HEK293 (cell line): Measurements from ENCODE around the gene ZNF668.
A peak's percentile ranks its signal among the peaks of the same experiment; 100 is the strongest.

Source experiments
- CTCF ChIA-PET: fragments of 350-600 bp; formaldehyde crosslinking; extraction: SDS; loops from one replicate; lab custom pipeline; 2021; ENCODE audit warnings: antibody characterized with exemption; lab: Yijun Ruan, JAX
- POLR2A ChIA-PET: fragments of 300-600 bp; formaldehyde crosslinking; extraction: SDS; loops from one replicate; lab custom pipeline; 2020; ENCODE audit warnings: antibody characterized with exemption, inconsistent platforms; lab: Yijun Ruan, JAX
- H3K27ac ChIP-seq: fragments of 200-500 bp; sonication (Bioruptor generic); 2 replicates; pipeline ENCODE4 v1.5.1; 2014; ENCODE audit warnings: low read depth, low read length, control low read depth, inconsistent platforms; ENCODE audit errors: extremely low read depth
- H3K36me3 ChIP-seq, 2 experiments: fragments of 200-500 bp in 1 of 2; sonication (Bioruptor generic) in 1 of 2; 1 replicate in 1 of 2; 2 replicates in 1 of 2; pipeline ENCODE4 v1.5.1; 2014 to 2017; ENCODE audit warnings: inconsistent platforms in 2 of 2, low read length in 2 of 2; ENCODE audit not compliant: control insufficient read depth in 2 of 2, insufficient read depth in 1 of 2
- H3K4me1 ChIP-seq: fragments of 200-500 bp; sonication (Bioruptor generic); 2 replicates; pipeline ENCODE4 v1.5.1; 2014; ENCODE audit warnings: mild to moderate bottlenecking, low read length, inconsistent platforms; ENCODE audit not compliant: control insufficient read depth, insufficient read depth
- H3K4me3 ChIP-seq: 2 replicates; pipeline ENCODE4 v1.5.1; 2011; ENCODE audit warnings: low read depth, mild to moderate bottlenecking, control low read depth, low read length, moderate library complexity
- H3K9me3 ChIP-seq: fragments of 200-500 bp; sonication (Bioruptor generic); 2 replicates; pipeline ENCODE4 v1.5.1; 2014; ENCODE audit warnings: low read depth, low read length, inconsistent platforms; ENCODE audit not compliant: control insufficient read depth, insufficient read depth
- ELK4 ChIP-seq: IDR thresholded peaks from 2 replicates; pipeline ENCODE4 v1.6.1; 2011; ENCODE audit warnings: mild to moderate bottlenecking, low read depth, low read length, borderline replicate concordance
- GLI2 ChIP-seq: fragments of 450-650 bp; formaldehyde crosslinking; IDR thresholded peaks from 2 replicates; pipeline ENCODE4; 2017; ENCODE audit warnings: missing biosample characterization, missing genetic modification characterization, low read depth, borderline replicate concordance
- IKZF3 ChIP-seq: fragments of 450-650 bp; IDR thresholded peaks from 2 replicates; pipeline ENCODE4 v1.5.0; 2018; ENCODE audit warnings: missing biosample characterization, mild to moderate bottlenecking, missing genetic modification characterization, moderate library complexity
- PRDM10 ChIP-seq: fragments of 450-650 bp; formaldehyde crosslinking; IDR thresholded peaks from 2 replicates; pipeline ENCODE4 v1.5.1; 2016; ENCODE audit warnings: missing biosample characterization, missing genetic modification characterization
- ZBTB11 ChIP-seq: fragments of 450-650 bp; formaldehyde crosslinking; conservative IDR thresholded peaks from 2 replicates; pipeline ENCODE4 v1.5.1; 2016; ENCODE audit warnings: low read depth, missing biosample characterization, missing genetic modification characterization
- ZBTB17 ChIP-seq: fragments of 450-650 bp; formaldehyde crosslinking; IDR thresholded peaks from 2 replicates; pipeline ENCODE4 v1.5.1; 2016; ENCODE audit warnings: missing biosample characterization, missing genetic modification characterization
- ZBTB26 ChIP-seq: fragments of 450-650 bp; formaldehyde crosslinking; optimal IDR thresholded peaks from 2 replicates; pipeline ENCODE3; 2016; ENCODE audit warnings: missing biosample characterization, mild to moderate bottlenecking, missing genetic modification characterization
- ZBTB48 ChIP-seq: fragments of 450-650 bp; formaldehyde crosslinking; IDR thresholded peaks from 2 replicates; pipeline ENCODE4 v1.5.1; 2016; ENCODE audit warnings: missing biosample characterization, missing genetic modification characterization
- ZBTB49 ChIP-seq: fragments of 450-650 bp; formaldehyde crosslinking; IDR thresholded peaks from 2 replicates; pipeline ENCODE4 v1.5.1; 2016; ENCODE audit warnings: missing biosample characterization, missing genetic modification characterization, low read depth
- ZNF10 ChIP-seq: fragments of 450-650 bp; formaldehyde crosslinking; IDR thresholded peaks from 2 replicates; pipeline ENCODE4 v1.5.1; 2017; ENCODE audit warnings: missing biosample characterization, missing genetic modification characterization
- ZNF18 ChIP-seq: fragments of 450-650 bp; formaldehyde crosslinking; IDR thresholded peaks from 2 replicates; pipeline ENCODE4 v1.5.1; 2016; ENCODE audit warnings: missing biosample characterization, missing genetic modification characterization
- ZNF324 ChIP-seq: fragments of 450-650 bp; formaldehyde crosslinking; IDR thresholded peaks from 2 replicates; pipeline ENCODE4 v1.5.1; 2016; ENCODE audit warnings: missing biosample characterization, missing genetic modification characterization
- ZNF501 ChIP-seq: fragments of 450-650 bp; formaldehyde crosslinking; IDR thresholded peaks from 2 replicates; pipeline ENCODE4 v1.5.1; 2016; ENCODE audit warnings: missing biosample characterization, missing genetic modification characterization
- ZNF510 ChIP-seq: fragments of 450-650 bp; formaldehyde crosslinking; IDR thresholded peaks from 2 replicates; pipeline ENCODE4 v1.5.1; 2018; ENCODE audit warnings: mild to moderate bottlenecking, missing genetic modification characterization, missing biosample characterization; ENCODE audit not compliant: insufficient replicate concordance
- ZNF521 ChIP-seq: fragments of 450-650 bp; formaldehyde crosslinking; IDR thresholded peaks from 2 replicates; pipeline ENCODE4 v1.5.1; 2017; ENCODE audit warnings: missing biosample characterization, mild to moderate bottlenecking, missing genetic modification characterization
- ZNF561 ChIP-seq: fragments of 450-650 bp; IDR thresholded peaks from 2 replicates; pipeline ENCODE4 v1.5.1; 2018; ENCODE audit warnings: missing biosample characterization, missing genetic modification characterization, borderline replicate concordance
- ZSCAN18 ChIP-seq: fragments of 450-650 bp; formaldehyde crosslinking; IDR thresholded peaks from 2 replicates; pipeline ENCODE4 v1.5.1; 2016; ENCODE audit warnings: missing biosample characterization, missing genetic modification characterization

ZNF668 gene

GRCh38 chr16:31094424-31095120 lies 20.5 kb upstream of the ZNF668 start, which contains the start of gene VKORC1:
TSS of gene VKORC1 (minus strand) at chr16:31094797. CDS start at chr16:31094729, 68 bp downstream.
- peak within 1 kb of the TSS; percentile 85 for H3K27ac ChIP-seq
- peak within 1 kb of the TSS; percentile 79 for H3K4me3 ChIP-seq
- CTCF ChIA-PET = interaction anchor here (0.7 to 1.2 kb wide), 3 partner anchors 23 to 269 kb away, joined by 3 to 4 read pairs (median 3); no protein-coding TSS in a partner anchor
- peaks cover 3% of the 10 kb centered on the region; the same call in 1 of the 2 replicates for H3K4me1 ChIP-seq
- peaks cover 0 to 22% of the 10 kb centered on the region in 2 experiments; a peak in 2 of 3 replicates for H3K36me3 ChIP-seq
- no peaks in the 10 kb centered on the region for H3K9me3 ChIP-seq
- POLR2A ChIA-PET = interaction anchor here (0.7 to 4.0 kb wide), 5 partner anchors 10 to 85 kb away, joined by 3 to 26 read pairs (median 7); partner anchors contain the start of genes FUS, ZNF646 and ZNF668
- TF ChIP-seq GLI2 (tag by site-specific recombination) (no peak), ZNF501 (tag by site-specific recombination) (peak; percentile 70; the same call in 1 of the 2 replicates), ZNF18 (peak; percentile 74), ZBTB17 (tag by site-specific recombination) (peak; percentile 93), ZBTB48 (tag by site-specific recombination) (peak; percentile 92), ZBTB26 (tag by site-specific recombination) (peak; percentile 99), ZNF10 (tag by site-specific recombination) (peak; percentile 30; the same call in 1 of the 2 replicates), ZNF510 (tag by site-specific recombination) (no peak), ZNF561 (peak; percentile 85; the same call in 1 of the 2 replicates), ELK4 (no peak), ZNF324 (tag by site-specific recombination) (peak; percentile 43; the same call in 1 of the 2 replicates), IKZF3 (tag by site-specific recombination) (peak; percentile 99), ZBTB49 (tag by site-specific recombination) (no peak), PRDM10 (tag by site-specific recombination) (peak; percentile 67), ZNF521 (tag by site-specific recombination) (no peak), ZSCAN18 (tag by site-specific recombination) (no peak), ZBTB11 (tag by site-specific recombination) (peak; percentile 46)
